CD4-positive, alpha-beta T cell treated with Interleukin-15 for 1 hour (primary cell): ENCODE results near the gene AP5B1.

Experiments used
- DNase-seq: peaks from one replicate; pipeline ENCODE4 v3.0.0-alpha.2; 2020

Gene AP5B1

DNA sequence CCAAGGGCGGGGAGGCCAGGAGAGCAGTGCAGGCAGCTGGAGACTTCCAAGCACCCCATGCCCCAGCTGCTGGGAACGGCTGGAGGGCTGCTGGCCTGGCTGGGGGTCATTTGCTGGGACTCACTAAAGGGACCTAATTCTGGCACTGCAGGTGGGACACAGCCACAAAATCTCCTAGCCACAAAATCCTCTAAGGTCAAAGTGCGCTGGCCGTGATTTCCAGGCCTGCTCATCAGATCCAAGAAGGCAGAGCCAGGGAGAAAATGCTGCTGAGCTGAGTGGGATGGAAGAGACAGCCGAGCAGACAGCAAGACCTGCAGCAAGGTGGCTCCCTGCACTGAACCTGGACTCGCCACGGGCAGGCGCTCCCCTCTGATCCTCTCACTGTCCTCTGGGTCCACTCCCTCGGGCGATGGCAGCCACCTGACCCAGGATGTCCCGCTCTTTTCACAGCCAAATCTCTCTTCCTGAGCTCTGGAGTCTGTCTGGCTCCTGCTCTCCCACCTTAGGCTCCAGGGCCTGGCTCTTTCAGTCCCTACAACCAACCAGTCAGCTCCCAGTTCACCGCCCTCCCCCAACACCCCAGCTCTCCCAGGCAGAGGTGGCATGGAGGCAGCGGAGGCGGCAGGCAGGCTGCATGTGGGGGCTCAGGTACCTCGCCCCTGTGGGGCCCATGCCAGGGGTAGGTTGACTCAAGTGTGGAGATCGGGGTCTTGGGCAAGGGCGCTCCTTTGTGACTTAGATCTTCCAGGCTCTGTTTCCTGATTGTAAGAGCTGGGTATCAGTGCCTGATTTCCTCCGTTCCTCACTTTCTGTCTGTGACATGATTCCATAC lies 20.6 kb upstream of the AP5B1 start:
- DNase-seq = no peak

DNA sequence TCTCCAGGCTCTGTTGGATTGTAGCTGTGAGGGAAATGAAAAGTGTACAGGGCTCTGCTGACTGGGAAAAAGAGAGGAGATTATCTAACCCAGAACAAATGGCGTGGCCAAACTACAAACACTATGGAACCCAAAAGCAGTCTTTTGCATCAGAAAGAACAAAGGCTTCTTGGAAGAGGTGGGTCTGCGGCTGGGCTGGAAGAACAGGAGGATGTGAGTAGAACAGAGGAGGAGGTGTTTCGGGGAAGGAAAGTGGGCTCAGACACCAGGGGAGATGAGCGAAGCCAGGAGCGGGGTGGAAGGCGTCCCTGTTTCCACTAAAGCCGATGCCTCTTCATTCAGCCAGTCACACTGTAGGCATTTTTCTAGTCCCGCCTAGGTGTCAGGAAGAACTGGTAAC lies 18.1 kb upstream of the AP5B1 start:
- no peak for DNase-seq

DNA sequence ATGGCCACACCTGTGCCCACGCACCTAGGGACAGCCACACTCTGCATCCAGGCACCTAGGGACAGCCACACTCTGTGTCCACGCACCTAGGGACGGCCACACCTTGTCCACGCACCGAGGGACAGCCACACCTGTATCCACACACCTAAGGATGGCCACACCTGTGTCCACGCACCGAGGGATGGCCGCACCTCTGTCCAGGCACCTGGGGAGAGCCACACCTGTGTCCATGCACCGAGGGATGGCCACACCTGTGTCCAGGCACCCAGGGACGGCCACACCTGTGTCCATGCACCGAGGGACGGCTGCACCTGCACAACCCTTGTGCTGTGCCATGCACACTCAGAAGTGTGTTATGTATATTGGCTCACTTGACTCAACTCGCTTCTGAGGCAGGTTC lies 16.9 kb upstream of the AP5B1 start:
- no peak for DNase-seq

DNA sequence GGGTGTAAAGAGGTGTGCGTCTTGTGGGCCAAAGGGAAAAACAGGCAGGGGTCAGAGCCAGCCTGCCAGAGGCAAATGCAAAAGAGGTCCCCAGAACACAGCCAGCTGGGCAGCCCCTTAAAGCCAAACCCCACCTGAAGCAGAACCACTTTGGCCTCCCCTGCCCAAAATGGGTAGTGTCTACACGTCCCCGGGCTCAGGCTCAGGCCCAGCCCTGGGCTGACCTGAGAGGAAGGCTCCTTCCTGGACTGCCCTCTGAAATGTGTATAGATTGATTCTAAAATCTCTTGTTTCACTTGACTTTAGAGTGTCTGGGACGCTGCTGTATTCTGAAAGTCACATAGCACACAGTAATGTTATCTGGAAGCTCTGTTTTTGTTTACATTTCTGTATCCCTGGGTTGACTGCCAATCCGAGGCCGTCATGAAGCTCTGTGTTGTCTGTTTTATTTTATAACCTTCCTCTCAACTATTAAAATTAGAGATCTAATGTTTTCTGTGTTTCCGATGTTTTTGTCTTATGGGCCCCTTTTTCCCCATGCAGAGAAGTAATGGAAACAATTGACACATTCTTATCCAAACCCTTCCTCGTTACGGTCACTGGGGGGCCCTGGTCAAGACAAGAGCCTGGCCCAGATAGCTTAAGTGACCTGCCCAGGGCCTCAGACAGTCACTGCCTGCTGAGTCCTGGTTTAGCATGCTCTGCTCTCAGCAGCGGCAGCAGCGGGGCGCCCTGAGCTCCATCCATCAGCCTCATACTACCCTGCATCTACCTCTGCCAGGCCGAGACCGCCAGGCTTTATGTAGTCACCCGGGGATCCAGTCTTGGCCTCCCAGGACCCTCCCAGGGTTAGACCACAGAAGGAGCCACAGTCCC lies 16.2 kb upstream of the AP5B1 start:
- no peak for DNase-seq

- no peak for DNase-seq
Observed at GRCh38 chr11:65794570-65795510, 14.1 kb upstream of the AP5B1 start.

DNA sequence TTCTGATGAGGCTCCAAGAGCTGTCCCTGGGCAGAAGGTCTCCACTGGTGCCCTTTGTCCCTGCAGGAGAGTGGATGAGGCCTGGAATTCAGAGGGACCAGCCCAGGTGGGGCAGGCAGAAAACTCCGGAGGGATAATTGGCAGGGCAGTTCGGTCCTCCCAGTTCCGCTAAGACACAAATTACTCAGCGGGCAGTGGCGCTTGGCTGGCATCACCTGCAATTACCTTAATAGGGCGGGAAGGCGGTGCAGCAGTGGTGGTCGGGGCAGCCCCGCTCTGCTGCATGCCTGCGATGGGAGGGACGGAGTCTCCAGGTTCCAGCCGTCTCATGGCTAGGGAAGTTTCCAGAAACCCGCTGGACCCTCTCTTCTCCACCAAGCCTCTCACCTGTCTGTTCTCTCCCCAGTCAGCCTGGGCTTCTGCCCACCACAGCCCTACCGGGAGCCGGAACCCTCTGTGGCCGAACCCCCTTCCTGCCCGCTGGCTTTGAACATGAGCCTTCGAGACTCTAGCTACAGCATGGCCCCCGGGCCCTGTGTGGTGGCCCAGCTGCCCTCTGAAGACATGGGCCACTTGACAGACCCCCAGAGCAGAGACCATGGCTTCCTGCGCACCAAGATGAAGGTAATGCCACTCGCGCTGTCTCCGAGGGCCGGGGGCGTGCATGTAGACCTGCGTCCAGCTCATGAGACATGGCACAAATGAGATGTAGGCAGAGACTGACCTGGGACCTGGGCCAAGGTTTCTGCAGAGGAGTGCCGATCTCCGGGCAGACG lies 13.0 kb upstream of the AP5B1 start:
- no peak for DNase-seq

DNA sequence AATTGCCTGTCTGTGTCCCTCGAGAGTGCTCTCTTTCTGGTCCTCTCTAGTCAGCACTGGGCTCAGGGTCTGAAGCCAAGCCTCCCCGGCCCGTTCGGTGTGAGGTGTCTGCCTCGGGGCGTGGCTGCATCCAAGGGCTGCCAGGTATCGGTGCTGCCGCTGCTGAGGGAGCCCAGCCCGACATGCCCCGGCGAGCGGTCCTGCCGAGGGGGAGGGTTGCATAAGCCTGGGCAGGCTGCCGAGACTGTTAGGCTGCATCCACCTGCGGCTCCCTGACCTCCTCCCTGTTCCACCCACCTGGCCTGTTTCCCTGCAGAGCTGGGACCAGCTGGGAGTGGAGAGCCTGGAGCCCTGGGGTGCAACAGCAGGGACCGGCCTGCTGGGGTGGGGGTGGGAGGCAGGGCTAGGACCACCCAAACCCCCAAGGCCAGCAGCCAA lies 12.4 kb upstream of the AP5B1 start:
- DNase-seq = no peak

DNA sequence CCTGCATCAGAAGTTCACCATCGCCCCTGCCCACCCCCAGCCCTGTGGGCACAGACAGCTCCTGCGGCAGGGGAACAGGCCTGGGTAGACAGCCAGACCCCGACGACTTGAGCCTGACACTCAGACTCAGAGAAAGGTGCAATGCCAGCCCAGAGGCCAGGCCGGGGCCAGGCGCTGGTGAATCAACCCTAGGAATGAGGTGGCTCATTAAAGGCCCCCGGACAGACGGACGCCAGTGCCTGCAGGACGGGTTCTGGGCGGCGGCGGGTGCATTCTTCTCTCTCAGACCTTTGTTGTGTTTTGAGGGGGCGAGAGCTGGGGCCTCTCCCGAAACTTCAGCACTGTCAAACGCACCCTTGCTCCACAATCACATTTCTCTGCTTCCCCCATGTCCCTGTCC lies 11.7 kb upstream of the AP5B1 start:
- no peak for DNase-seq

DNA sequence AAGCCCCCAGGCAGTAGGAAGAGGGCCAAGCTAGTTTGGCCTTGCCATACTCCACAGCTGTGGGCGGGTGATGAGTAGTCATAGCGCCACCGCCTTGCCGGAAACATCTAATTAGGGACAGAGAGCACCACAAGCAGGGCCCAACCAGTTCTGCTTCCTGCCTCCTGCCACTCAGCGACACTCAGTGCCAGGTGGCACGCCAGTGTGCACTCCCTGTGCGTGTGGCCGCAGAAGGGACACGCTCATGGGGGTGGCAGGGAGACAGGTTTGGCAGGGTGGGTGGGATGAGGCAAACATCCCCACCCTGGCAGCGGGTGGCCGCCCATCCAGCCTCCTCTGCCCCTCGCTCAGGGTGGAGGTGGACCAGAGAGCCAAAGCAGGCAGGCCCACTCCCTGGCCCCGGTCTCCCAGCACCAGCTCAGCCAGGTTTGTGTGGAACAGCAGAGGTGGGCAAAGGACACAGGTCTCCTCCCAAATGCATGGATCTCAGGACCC lies 11.0 kb upstream of the AP5B1 start:
- no peak for DNase-seq

- DNase-seq = no peak
Observed at GRCh38 chr11:65790902-65791650, 10.3 kb upstream of the AP5B1 start.

GRCh38 chr11:65790104-65790901 lies 9.5 kb upstream of the AP5B1 start:
- DNase-seq = no peak

- no peak for DNase-seq
Observed at GRCh38 chr11:65789230-65790103, 8.7 kb upstream of the AP5B1 start.

DNA sequence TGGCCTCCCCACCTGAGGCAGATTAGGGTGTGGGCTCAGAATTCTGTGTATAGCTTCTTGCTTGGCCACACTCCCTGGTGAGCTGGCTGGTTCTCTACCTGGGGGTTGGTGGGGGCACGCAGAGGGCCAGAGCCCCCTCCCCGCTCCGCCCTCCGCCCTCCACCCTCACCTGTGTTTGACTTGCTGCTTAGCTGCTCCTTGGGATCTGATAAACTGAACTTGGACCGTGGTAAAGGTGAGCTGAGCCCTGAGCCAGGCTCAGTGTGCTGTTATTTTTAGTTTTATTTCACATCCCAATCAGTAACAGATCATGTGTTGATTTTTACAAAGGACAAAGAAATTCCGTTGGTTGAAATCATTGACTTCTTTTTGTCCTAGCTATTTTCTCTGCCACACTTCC lies 8.0 kb upstream of the AP5B1 start:
- DNase-seq = no peak

- DNase-seq = no peak
Observed at GRCh38 chr11:65787649-65788622, 7.2 kb upstream of the AP5B1 start.

GRCh38 chr11:65786786-65787636 lies 6.2 kb upstream of the AP5B1 start, which contains the start of gene OVOL1:
Gene OVOL1, plus strand, starts transcription at chr11:65787063. Its CDS starts 311 bp downstream, at chr11:65787374.
- DNase-seq = peak; percentile 39

GRCh38 chr11:65786008-65786785 lies 5.4 kb upstream of the AP5B1 start:
- no peak for DNase-seq
